ENCODE data around the gene CHRM4. TPM values are rescaled to one million over a fixed set of nuclear protein-coding genes. Genes with fewer than 3 reads are reported as not detected.

The CHRM4 gene
- total and polyA plus RNA-seq, 2 of the 13 experiments (the other 11 are each of a cell fraction or from before 2014, with no cell fraction given): 0.13 to 0.21 TPM

DNA sequence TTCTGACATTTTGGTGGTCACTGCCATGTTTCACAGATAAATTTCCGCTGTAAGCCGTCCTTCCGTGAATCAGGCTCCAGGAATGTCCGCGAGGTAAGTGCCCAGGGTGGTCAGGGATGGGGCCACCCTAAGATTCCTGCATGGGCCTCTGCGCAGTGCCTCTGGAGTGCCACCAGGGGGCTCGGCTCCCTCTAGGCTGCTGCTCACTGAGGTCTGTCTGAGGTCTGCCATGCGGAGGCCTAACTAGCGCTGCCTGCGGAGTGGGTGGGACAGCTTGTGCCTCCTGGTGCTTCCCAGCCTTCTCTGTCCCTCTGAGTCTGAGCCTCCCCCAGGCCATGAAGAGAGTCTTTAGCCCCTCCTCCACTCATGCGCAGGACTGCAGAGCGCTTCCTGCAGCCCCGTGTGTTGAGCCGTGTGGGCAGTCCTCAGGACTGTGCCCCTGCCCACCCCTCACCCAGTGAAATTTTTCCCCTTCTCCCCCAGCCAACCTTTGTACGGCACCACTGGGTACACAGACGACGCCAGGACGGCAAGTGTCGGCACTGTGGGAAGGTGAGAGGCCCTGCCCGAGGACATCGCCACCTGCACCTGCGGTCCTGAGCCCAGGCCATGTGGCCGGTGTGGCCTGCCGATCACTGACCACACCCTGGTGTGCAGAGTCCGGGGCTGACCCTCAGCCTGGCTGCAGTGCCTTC, 22.0 kb downstream of the CHRM4 start:
- no peak overlapping the region for H3K4me2 ChIP-seq (ENCODE audit: low read depth, low read length)
- no peaks in the 10 kb centered on the region for H3K79me2 ChIP-seq (ENCODE audit: insufficient read depth, low read length)
- H3K4me3 ChIP-seq (replicated peaks in 1 of 3; ENCODE audit: insufficient read depth in 1 of 3, low read depth in 2 of 3, low read length in 3 of 3): no peak overlapping the region
- peaks cover 15% of the 10 kb centered on the region for H3K4me1 ChIP-seq (ENCODE audit: insufficient read depth, low read length)
- H3K36me3 ChIP-seq (replicated peaks in 1 of 2; ENCODE audit: control insufficient read depth in 1 of 2, insufficient read depth in 2 of 2, low read length in 2 of 2): peaks cover 1 to 14% of the 10 kb centered on the region in 2 experiments; a peak in 2 of 5 replicates
- no peaks in the 10 kb centered on the region for H3K9me3 ChIP-seq (ENCODE audit: low read length)
- POLR2A ChIA-PET: no interaction called here
- in situ Hi-C loops (cut with HindIII; ENCODE audit: extremely low pct_ligation_motif_present, low pct_unique_long_range_greater_than_20kb) (no loop called here), intact Hi-C loops (cut with micrococcal nuclease; ENCODE audit: unreplicated experiment) (loop anchor here (1.0 kb wide), 1 partner anchor 169 kb away; no protein-coding TSS in a partner anchor)
- FAIRE-seq (peak; percentile 74), ATAC-seq (peak; percentile 86), DNase-seq (ENCODE audit: low spot score) (peak; percentile 70)
- no peak overlapping the region for H2AFZ ChIP-seq (ENCODE audit: low read length)
- no peaks in the 10 kb centered on the region for H3K27me3 ChIP-seq (ENCODE audit: control insufficient read depth in 1 of 2, insufficient read depth in 2 of 2, low read length in 2 of 2)
- no TSS peak for BruUV-seq (replicated peaks)
- H3K27ac ChIP-seq (ENCODE audit: extremely low read length, insufficient read depth, low read length): no peak overlapping the region
- H3K9ac ChIP-seq (ENCODE audit: insufficient read depth, low read depth, low read length): no peak overlapping the region
- 85% methylated on average over 11 of the region's 25 CpGs for WGBS (ENCODE audit: low lambda C conversion rate)
- CTCF ChIA-PET (ENCODE audit: low intra/inter-chr PET ratio, low total read pairs): interaction anchor here (1.9 kb wide), 1 partner anchor 168 kb away, joined by 11 read pairs; no protein-coding TSS in a partner anchor
- no peaks in the 10 kb centered on the region for H4K20me1 ChIP-seq (ENCODE audit: insufficient read depth, low read length)
- TF ChIP-seq DNMT1 (CRISPR knock-in tag; IDR thresholded peaks at IDR 0.05): peak; percentile 68; the same call in 1 of the 2 replicates
- TF ChIP-seq SMC3 (IDR thresholded peaks at IDR 0.05; ENCODE audit: low read length): peak; percentile 20; the same call in 1 of the 2 replicates
- TF ChIP-seq, protein P1, sequence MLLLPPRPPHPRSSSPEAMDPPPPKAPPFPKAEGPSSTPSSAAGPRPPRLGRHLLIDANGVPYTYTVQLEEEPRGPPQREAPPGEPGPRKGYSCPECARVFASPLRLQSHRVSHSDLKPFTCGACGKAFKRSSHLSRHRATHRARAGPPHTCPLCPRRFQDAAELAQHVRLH (CRISPR knock-in tag; IDR thresholded peaks at IDR 0.05; ENCODE audit: borderline replicate concordance, low read depth): peak; percentile 39; the same call in 1 of the 2 replicates
- TF ChIP-seq ZNF335 (CRISPR knock-in tag; IDR thresholded peaks at IDR 0.05): 0 out of 2 replicates have a peak, but pooled peaks have one; percentile 28
- peak; percentile 66 for TF ChIP-seq XRCC5 (optimal IDR thresholded peaks at IDR 0.05; ENCODE audit: low read length)
- no peak for TF ChIP-seq TSC22D2 (CRISPR knock-in tag; IDR thresholded peaks at IDR 0.05; ENCODE audit: borderline replicate concordance)
- no peak for TF ChIP-seq ZNF292 (CRISPR knock-in tag; IDR thresholded peaks at IDR 0.05; ENCODE audit: borderline replicate concordance, low read depth)
- TF ChIP-seq, protein P2, sequence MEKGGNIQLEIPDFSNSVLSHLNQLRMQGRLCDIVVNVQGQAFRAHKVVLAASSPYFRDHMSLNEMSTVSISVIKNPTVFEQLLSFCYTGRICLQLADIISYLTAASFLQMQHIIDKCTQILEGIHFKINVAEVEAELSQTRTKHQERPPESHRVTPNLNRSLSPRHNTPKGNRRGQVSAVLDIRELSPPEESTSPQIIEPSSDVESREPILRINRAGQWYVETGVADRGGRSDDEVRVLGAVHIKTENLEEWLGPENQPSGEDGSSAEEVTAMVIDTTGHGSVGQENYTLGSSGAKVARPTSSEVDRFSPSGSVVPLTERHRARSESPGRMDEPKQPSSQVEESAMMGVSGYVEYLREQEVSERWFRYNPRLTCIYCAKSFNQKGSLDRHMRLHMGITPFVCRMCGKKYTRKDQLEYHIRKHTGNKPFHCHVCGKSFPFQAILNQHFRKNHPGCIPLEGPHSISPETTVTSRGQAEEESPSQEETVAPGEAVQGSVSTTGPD (CRISPR knock-in tag; IDR thresholded peaks at IDR 0.05): no peak
- TF ChIP-seq, protein P3, sequence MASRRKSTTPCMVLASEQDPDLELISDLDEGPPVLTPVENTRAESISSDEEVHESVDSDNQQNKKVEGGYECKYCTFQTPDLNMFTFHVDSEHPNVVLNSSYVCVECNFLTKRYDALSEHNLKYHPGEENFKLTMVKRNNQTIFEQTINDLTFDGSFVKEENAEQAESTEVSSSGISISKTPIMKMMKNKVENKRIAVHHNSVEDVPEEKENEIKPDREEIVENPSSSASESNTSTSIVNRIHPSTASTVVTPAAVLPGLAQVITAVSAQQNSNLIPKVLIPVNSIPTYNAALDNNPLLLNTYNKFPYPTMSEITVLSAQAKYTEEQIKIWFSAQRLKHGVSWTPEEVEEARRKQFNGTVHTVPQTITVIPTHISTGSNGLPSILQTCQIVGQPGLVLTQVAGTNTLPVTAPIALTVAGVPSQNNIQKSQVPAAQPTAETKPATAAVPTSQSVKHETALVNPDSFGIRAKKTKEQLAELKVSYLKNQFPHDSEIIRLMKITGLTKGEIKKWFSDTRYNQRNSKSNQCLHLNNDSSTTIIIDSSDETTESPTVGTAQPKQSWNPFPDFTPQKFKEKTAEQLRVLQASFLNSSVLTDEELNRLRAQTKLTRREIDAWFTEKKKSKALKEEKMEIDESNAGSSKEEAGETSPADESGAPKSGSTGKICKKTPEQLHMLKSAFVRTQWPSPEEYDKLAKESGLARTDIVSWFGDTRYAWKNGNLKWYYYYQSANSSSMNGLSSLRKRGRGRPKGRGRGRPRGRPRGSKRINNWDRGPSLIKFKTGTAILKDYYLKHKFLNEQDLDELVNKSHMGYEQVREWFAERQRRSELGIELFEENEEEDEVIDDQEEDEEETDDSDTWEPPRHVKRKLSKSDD (CRISPR knock-in tag; IDR thresholded peaks at IDR 0.05; ENCODE audit: low read depth): 0 out of 2 replicates have a peak, but pooled peaks have one; percentile 18
- peak; percentile 55 for TF ChIP-seq TEAD3 (CRISPR knock-in tag; optimal IDR thresholded peaks at IDR 0.05; ENCODE audit: borderline replicate concordance)
- TF ChIP-seq SAP130 (CRISPR knock-in tag; IDR thresholded peaks at IDR 0.05; ENCODE audit: low read depth): peak; percentile 38; the same call in 1 of the 2 replicates
- TF ChIP-seq, protein P4, sequence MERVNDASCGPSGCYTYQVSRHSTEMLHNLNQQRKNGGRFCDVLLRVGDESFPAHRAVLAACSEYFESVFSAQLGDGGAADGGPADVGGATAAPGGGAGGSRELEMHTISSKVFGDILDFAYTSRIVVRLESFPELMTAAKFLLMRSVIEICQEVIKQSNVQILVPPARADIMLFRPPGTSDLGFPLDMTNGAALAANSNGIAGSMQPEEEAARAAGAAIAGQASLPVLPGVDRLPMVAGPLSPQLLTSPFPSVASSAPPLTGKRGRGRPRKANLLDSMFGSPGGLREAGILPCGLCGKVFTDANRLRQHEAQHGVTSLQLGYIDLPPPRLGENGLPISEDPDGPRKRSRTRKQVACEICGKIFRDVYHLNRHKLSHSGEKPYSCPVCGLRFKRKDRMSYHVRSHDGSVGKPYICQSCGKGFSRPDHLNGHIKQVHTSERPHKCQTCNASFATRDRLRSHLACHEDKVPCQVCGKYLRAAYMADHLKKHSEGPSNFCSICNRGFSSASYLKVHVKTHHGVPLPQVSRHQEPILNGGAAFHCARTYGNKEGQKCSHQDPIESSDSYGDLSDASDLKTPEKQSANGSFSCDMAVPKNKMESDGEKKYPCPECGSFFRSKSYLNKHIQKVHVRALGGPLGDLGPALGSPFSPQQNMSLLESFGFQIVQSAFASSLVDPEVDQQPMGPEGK (CRISPR knock-in tag; IDR thresholded peaks at IDR 0.05): peak; percentile 21; the same call in 1 of the 2 replicates
